H9 (cell line): Measurements from ENCODE around the gene ESRP2. TPM values are rescaled to one million over a fixed set of nuclear protein-coding genes. Genes with fewer than 3 reads are reported as not detected.

Experiments
- DNase-seq: peaks from one replicate; pipeline ENCODE4 v3.0.0-alpha.2; 2017
- H2AFZ ChIP-seq: one replicate; pipeline ENCODE4 v1.6.1; 2013; ENCODE audit warnings: mild to moderate bottlenecking, low read length, control low read depth, moderate library complexity
- H2AK5ac ChIP-seq: 2 replicates; pipeline ENCODE4 v1.6.1; 2013; ENCODE audit warnings: low read length, control low read depth, mixed read lengths; ENCODE audit not compliant: insufficient read length
- H2BK120ac ChIP-seq: one replicate; pipeline ENCODE4 v1.6.1; 2013; ENCODE audit warnings: low read depth, mild to moderate bottlenecking, low read length, control low read depth, inconsistent platforms; ENCODE audit not compliant: poor library complexity, severe bottlenecking
- H2BK12ac ChIP-seq: 2 replicates; pipeline ENCODE4 v1.6.1; 2013; ENCODE audit warnings: low read length, control low read depth, mixed read lengths, low read depth; ENCODE audit not compliant: insufficient read length
- H2BK15ac ChIP-seq: 2 replicates; pipeline ENCODE4 v1.6.1; 2013; ENCODE audit warnings: low read depth, low read length, control low read depth
- H2BK20ac ChIP-seq: one replicate; pipeline ENCODE4 v1.6.1; 2013; ENCODE audit warnings: low read depth, mild to moderate bottlenecking, low read length, control low read depth, inconsistent platforms; ENCODE audit not compliant: poor library complexity, severe bottlenecking
- H2BK5ac ChIP-seq: 2 replicates; pipeline ENCODE4 v1.6.1; 2013; ENCODE audit warnings: low read length, control low read depth, mixed read lengths; ENCODE audit not compliant: insufficient read length
- H3K14ac ChIP-seq: 2 replicates; pipeline ENCODE4 v1.6.1; 2013; ENCODE audit warnings: low read length, control low read depth; ENCODE audit not compliant: insufficient read depth
- H3K18ac ChIP-seq: 2 replicates; pipeline ENCODE4 v1.6.1; 2013; ENCODE audit warnings: low read depth, mild to moderate bottlenecking, mixed read lengths, low read length, control low read depth; ENCODE audit not compliant: insufficient read length
- H3K23ac ChIP-seq: 2 replicates; pipeline ENCODE4 v1.6.1; 2013; ENCODE audit warnings: low read length, control low read depth, mixed read lengths, low read depth; ENCODE audit not compliant: insufficient read length
- H3K23me2 ChIP-seq: 2 replicates; pipeline ENCODE4 v1.6.1; 2013; ENCODE audit warnings: low read depth, mild to moderate bottlenecking, mixed read lengths, low read length, control low read depth; ENCODE audit not compliant: insufficient read length, poor library complexity, severe bottlenecking
- H3K27ac ChIP-seq: 2 replicates; pipeline ENCODE4 v1.5.1; 2013; ENCODE audit warnings: low read length, control low read depth, mixed read lengths, low read depth; ENCODE audit not compliant: insufficient read length
- H3K27me3 ChIP-seq: 2 replicates; pipeline ENCODE4 v1.6.1; 2013; ENCODE audit warnings: low read length, control low read depth, inconsistent platforms; ENCODE audit not compliant: insufficient read depth
- H3K4ac ChIP-seq: 2 replicates; pipeline ENCODE4 v1.6.1; 2013; ENCODE audit warnings: low read depth, mild to moderate bottlenecking, control low read depth, inconsistent platforms, low read length, moderate library complexity
- H3K4me1 ChIP-seq: 2 replicates; pipeline ENCODE4 v1.6.1; 2013; ENCODE audit warnings: low read length, control low read depth, inconsistent platforms; ENCODE audit not compliant: insufficient read depth
- H3K4me2 ChIP-seq: 2 replicates; pipeline ENCODE4 v1.6.1; 2013; ENCODE audit warnings: low read length, control low read depth, mixed read lengths; ENCODE audit not compliant: insufficient read length, insufficient read depth
- H3K56ac ChIP-seq: 2 replicates; pipeline ENCODE4 v1.6.1; 2013; ENCODE audit warnings: low read depth, mild to moderate bottlenecking, mixed read lengths, low read length, control low read depth; ENCODE audit not compliant: insufficient read length
- H3K79me1 ChIP-seq: 2 replicates; pipeline ENCODE4 v1.6.1; 2013; ENCODE audit warnings: low read depth, mild to moderate bottlenecking, moderate library complexity, low read length, control low read depth, inconsistent platforms; ENCODE audit not compliant: insufficient read depth, poor library complexity, severe bottlenecking
- H3K79me2 ChIP-seq: 2 replicates; pipeline ENCODE4 v1.6.1; 2013; ENCODE audit warnings: low read length, control low read depth, inconsistent platforms; ENCODE audit not compliant: insufficient read depth
- H3K9ac ChIP-seq: 2 replicates; pipeline ENCODE4 v1.6.1; 2013; ENCODE audit warnings: low read length, control low read depth, mixed read lengths; ENCODE audit not compliant: insufficient read length; ENCODE audit errors: extremely low read depth
- H3K9me3 ChIP-seq: one replicate; pipeline ENCODE4 v1.6.1; 2013; ENCODE audit warnings: low read depth, low read length, inconsistent platforms; ENCODE audit not compliant: control insufficient read depth
- H3T11ph ChIP-seq: one replicate; pipeline ENCODE4 v1.6.1; 2013; ENCODE audit warnings: mild to moderate bottlenecking, low read length, control low read depth, inconsistent platforms
- H4K20me1 ChIP-seq: one replicate; pipeline ENCODE4 v1.6.1; 2013; ENCODE audit not compliant: control insufficient read depth, insufficient read length, insufficient read depth
- H4K5ac ChIP-seq: 2 replicates; pipeline ENCODE4 v1.6.1; 2013; ENCODE audit warnings: low read depth, mild to moderate bottlenecking, mixed read lengths, low read length, control low read depth; ENCODE audit not compliant: insufficient read length
- H4K8ac ChIP-seq: replicated peaks from 2 replicates; pipeline ENCODE4 v1.6.1; 2013; ENCODE audit warnings: low read length, control low read depth, mixed read lengths, low read depth; ENCODE audit not compliant: insufficient read length
- H4K91ac ChIP-seq: 2 replicates; pipeline ENCODE4 v1.6.1; 2013; ENCODE audit warnings: low read depth, mild to moderate bottlenecking, moderate library complexity, mixed read lengths, low read length, control low read depth; ENCODE audit not compliant: insufficient read length
- H3K27ac Mint-ChIP-seq, 3 experiments: 2 replicates in 2 of 3; 3 replicates in 1 of 3; pipeline ENCODE4 v1.8.0; 2020 to 2021; ENCODE audit warnings: mixed read lengths in 3 of 3, mild to moderate bottlenecking in 1 of 3, moderate library complexity in 1 of 3
- H3K27me3 Mint-ChIP-seq: 2 replicates; pipeline ENCODE4 v1.8.0; 2021; ENCODE audit warnings: low read depth, mild to moderate bottlenecking, moderate library complexity, mixed read lengths
- H3K36me3 Mint-ChIP-seq, 3 experiments: 2 replicates in 2 of 3; 3 replicates in 1 of 3; pipeline ENCODE4 v1.8.0; 2020 to 2021; ENCODE audit warnings: low read depth in 3 of 3, mixed read lengths in 3 of 3; ENCODE audit not compliant: insufficient read depth in 1 of 3
- H3K4me1 Mint-ChIP-seq, 2 experiments: 2 replicates each; pipeline ENCODE4 v1.8.0; 2020; ENCODE audit warnings: mixed read lengths in 2 of 2
- H3K4me3 Mint-ChIP-seq, 2 experiments: 2 replicates in 1 of 2; 3 replicates in 1 of 2; pipeline ENCODE4 v1.8.0; 2020 to 2021; ENCODE audit warnings: mild to moderate bottlenecking in 2 of 2, mixed read lengths in 2 of 2, moderate library complexity in 1 of 2
- H3K9me3 Mint-ChIP-seq, 2 experiments: 2 replicates in 1 of 2; 3 replicates in 1 of 2; pipeline ENCODE4 v1.8.0; 2020; ENCODE audit warnings: mild to moderate bottlenecking in 2 of 2, mixed read lengths in 2 of 2, moderate library complexity in 1 of 2
- WGBS: extraction: QIAGEN DNeasy Blood & Tissue Kit; methylation state at CpG from one replicate; pipeline ENCODE4 v1.1.7; 2013; ENCODE audit warnings: missing lambda C conversion rate, low lambda C conversion rate, mixed read lengths; ENCODE audit not compliant: insufficient read length; ENCODE audit errors: extremely low coverage; 5-methylcytosine and 5-hydroxymethylcytosine counted together
- total RNA-seq: library from RNA; stranded (reverse); gene quantifications from 2 replicates; pipeline ENCODE4 v1.2.1, GENCODE V29; 2021
- TF ChIP-seq, protein P1 (sequence below): fragments of 200-600 bp; sonication (generic); conservative IDR thresholded peaks from 3 replicates; pipeline ENCODE4 v1.8.0; 2021; ENCODE audit warnings: antibody characterized with exemption, mild to moderate bottlenecking

The ESRP2 gene
- total RNA-seq, 1 experiment from 2014 or later = 59.5 TPM

GRCh38 chr16:68247400-68247799 lies 11.5 kb upstream of the ESRP2 start:
- Mint-ChIP-seq H3K4me1 (peaks cover 15 to 16% of the 10 kb centered on the region in 2 experiments), H3K9me3 (no peaks in the 10 kb centered on the region), H3K4me3 (no peak overlapping the region), H3K27me3 (peaks cover 18% of the 10 kb centered on the region), H3K27ac (no peak overlapping the region; a peak in 1 of 7 replicates), H3K36me3 (peaks cover 1 to 13% (median 7%) of the 10 kb centered on the region in 3 experiments; a peak in 5 of 7 replicates)
- Histone ChIP-seq H3K14ac (no peak overlapping the region), H3K4ac (no peak overlapping the region), H3K9me3 (no peaks in the 10 kb centered on the region), H3K79me1 (no peaks in the 10 kb centered on the region), H4K91ac (no peak overlapping the region), H3K18ac (no peak overlapping the region), H2AK5ac (no peak overlapping the region), H3K27me3 (no peaks in the 10 kb centered on the region; the same call in 1 of the 2 replicates), H3K27ac (no peak overlapping the region), H3K4me2 (no peak overlapping the region), H3T11ph (no peak overlapping the region), H3K4me1 (no peaks in the 10 kb centered on the region), H2BK20ac (no peak overlapping the region), H2BK5ac (no peak overlapping the region), H2BK15ac (no peak overlapping the region), H4K5ac (no peak overlapping the region), H4K8ac (no peak overlapping the region), H3K79me2 (no peaks in the 10 kb centered on the region), H2BK12ac (no peak overlapping the region), H3K9ac (no peak overlapping the region), H3K23me2 (peaks cover 11% of the 10 kb centered on the region), H3K23ac (no peak overlapping the region), H4K20me1 (no peaks in the 10 kb centered on the region), H3K56ac (no peak overlapping the region), H2AFZ (no peak overlapping the region), H2BK120ac (no peak overlapping the region)
- no peak for DNase-seq
- WGBS = no CpG with 5 or more reads among the region's 4 CpGs
- TF ChIP-seq, protein P1, sequence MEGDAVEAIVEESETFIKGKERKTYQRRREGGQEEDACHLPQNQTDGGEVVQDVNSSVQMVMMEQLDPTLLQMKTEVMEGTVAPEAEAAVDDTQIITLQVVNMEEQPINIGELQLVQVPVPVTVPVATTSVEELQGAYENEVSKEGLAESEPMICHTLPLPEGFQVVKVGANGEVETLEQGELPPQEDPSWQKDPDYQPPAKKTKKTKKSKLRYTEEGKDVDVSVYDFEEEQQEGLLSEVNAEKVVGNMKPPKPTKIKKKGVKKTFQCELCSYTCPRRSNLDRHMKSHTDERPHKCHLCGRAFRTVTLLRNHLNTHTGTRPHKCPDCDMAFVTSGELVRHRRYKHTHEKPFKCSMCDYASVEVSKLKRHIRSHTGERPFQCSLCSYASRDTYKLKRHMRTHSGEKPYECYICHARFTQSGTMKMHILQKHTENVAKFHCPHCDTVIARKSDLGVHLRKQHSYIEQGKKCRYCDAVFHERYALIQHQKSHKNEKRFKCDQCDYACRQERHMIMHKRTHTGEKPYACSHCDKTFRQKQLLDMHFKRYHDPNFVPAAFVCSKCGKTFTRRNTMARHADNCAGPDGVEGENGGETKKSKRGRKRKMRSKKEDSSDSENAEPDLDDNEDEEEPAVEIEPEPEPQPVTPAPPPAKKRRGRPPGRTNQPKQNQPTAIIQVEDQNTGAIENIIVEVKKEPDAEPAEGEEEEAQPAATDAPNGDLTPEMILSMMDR = no peak
